GM21737 (cell line): Measurements from ENCODE around the gene KCTD18.

Experiments
- ATAC-seq: cut with Tn5 transposase; IDR thresholded peaks from one replicate; pipeline ENCODE4 v1.9.1; 2021; ENCODE audit warnings: mild to moderate bottlenecking, moderate library complexity; ENCODE audit not compliant: unreplicated experiment

Gene KCTD18

GRCh38 chr2:200486529-200486928, 23.3 kb downstream of the KCTD18 start:
- ATAC-seq = no peak

GRCh38 chr2:200484934-200485333, 24.9 kb downstream of the KCTD18 start:
- no peak for ATAC-seq

GRCh38 chr2:200483729-200484198, 26.1 kb downstream of the KCTD18 start:
- ATAC-seq = peak; percentile 45

- ATAC-seq = peak; percentile 61
These were observed 27.7 kb downstream of the KCTD18 start for GRCh38 chr2:200482194-200482593.

DNA sequence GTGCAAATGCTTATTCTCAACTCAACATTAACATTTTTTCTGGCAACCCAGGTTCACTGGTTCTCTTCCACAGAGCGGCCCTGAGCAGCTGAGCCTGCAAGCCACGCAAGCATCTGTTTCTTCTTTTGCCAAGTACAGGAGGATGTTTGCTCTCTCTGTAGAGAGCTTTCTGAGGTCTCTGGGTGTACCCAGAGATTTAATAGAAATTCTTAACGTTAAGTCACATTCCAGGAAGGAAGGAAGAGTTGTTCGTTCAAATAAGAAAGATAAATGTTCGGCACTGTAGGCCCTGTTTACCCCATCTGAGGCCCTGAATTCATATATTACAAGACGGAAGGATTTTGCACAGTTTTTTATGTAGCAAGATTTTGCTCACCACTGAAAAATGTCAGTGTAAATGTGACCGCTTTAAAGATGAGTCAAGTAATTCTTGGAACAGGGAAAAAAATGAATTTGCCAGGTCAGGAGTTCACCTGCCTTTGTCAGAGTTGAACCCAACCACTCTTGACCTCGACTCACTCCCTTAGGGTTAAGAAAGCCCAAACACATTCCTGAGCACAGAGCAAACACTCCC, 30.1 kb downstream of the KCTD18 start:
- ATAC-seq = no peak

GRCh38 chr2:200477667-200478131, 32.2 kb downstream of the KCTD18 start:
- no peak for ATAC-seq

DNA sequence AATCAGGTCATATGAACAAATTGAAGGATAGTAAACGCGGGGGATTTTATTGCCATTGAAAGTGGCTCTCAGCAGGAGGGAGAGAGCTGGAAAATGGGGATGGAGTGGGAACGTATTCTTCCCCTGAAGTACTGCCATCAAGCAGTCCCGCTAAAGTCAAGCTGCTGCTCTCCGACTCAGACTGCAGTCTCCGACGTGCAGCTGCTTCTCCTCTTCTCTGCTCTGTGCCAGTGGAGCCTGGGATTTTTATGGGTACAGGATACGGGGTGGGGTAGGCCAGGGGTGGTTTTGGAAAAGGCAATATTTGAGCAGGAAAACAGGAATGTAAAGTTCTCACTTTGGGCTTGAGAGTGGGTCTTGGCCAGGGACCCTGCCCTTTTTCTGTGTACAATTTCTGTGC, 33.0 kb downstream of the KCTD18 start:
- no peak for ATAC-seq

DNA sequence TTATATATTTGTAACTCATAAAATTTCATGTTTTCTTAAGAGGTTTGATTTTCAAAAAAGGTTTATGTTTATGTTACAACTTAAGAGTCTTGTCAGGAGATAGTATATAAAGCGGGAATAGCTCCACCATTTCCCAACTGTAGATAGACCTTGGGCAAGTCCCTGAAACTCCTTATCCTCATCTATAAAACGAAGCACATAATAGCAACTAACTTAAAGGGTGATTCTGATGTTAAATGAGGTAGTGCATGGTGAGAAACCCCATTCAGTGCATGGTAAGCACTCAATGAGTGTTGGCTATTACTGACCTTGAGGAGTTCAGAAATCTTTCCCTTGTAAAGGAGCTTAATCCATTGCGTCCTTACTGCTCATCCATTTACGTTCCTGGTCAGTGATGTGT, 34.1 kb downstream of the KCTD18 start:
- no peak for ATAC-seq

- no peak for ATAC-seq
These were observed 36.9 kb downstream of the KCTD18 start for GRCh38 chr2:200472853-200473464.

DNA sequence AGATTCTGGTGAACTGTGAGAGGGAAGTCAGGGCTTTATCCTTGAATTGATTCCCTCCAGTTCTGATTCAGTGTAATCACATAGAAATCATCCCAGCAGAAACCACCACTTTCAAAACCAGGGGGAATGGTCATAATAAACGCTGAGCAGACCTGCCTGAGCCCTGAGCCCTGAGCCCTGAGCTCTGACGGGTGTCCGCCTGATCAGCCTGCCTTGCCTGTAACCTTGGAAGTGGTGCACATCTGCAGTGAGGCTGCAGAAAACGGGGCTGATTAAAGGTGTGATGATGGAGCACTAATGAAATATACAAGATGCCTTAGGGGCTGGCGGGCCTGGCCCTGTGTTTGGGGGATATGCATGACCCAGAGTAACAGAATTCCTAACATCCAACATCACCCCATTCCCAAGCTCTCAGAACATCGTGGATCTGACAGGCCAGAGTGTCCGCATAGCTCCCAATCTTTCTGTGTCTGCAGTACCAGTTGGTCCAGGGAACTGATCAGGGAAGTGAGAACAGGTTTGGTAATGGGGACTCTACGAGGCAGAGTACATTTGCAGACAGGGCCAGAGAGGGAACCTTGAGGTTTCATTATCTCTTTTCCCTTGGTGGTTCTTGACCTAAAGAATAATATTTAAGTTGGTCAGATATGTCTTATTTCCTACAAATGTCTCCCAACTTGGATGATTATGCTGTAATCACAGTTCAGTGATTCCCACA, 37.8 kb downstream of the KCTD18 start:
- no peak for ATAC-seq

- peak; percentile 64 for ATAC-seq
These were observed 38.5 kb downstream of the KCTD18 start for GRCh38 chr2:200471324-200471848.

- no peak for ATAC-seq
These were observed 39.6 kb downstream of the KCTD18 start for GRCh38 chr2:200470230-200470629.

DNA sequence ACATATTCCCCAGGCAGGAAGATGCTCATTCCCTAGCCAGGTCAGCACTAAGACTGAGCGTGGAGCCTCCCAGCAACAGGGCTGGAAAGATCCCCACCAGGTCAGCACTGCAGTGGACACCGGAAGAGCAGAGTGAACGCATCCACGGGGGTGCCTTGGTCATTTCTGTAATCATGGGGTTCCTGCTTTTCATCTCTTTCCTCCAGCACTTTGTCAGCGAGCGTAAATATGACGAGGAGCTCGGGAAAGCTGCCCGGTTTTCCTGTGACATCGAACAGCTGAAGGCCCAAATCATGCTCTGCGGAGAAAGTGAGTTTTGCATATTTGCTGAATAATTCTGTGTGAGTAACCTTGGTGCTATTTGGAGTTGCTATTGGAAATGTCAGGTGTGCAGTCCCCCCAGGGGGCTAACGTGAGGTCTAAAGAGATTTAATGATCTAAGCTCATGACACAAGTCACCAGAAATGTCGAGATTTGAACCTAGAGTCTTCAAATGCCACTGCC, 40.1 kb downstream of the KCTD18 start:
- ATAC-seq = no peak

DNA sequence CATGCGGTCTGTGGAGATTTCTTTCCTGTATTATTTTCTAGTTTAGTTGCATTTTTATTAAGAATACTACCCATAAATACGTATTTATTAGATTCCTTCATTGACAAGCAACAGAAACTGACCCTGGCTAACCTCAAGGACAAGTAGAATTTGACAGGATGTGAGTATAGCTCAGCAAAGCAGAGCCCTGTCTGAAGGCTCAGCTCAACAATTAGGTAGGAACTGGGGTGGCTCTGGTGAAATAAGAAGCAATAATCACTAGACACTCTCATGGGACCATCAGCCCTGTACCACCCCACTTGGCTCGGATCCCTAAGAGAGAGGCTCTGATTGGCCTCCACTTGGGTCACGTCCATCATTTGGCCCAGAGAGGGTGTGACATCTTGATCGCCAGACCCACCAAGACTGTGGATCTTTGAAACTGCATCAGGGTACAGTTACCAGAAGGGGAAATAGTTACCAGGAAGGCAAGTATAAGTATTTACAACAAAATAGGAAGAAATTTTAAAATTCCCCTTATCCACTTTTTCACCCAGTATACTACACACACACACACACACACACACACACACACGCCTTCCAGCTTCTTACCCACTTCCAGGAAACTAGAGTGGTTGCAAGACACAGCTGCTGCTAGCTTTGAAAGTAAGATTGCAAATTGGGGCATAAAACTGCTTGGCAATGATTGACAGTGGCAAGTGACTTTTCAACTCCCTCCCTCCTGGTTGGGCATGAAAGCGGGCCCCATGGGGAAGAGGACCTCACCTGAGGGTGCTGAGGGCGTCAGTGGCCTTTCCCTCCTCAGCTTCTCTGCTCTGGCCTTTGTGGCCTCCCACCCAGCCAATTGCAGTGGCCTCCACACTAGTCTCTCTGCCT, 41.8 kb downstream of the KCTD18 start:
- no peak for ATAC-seq

DNA sequence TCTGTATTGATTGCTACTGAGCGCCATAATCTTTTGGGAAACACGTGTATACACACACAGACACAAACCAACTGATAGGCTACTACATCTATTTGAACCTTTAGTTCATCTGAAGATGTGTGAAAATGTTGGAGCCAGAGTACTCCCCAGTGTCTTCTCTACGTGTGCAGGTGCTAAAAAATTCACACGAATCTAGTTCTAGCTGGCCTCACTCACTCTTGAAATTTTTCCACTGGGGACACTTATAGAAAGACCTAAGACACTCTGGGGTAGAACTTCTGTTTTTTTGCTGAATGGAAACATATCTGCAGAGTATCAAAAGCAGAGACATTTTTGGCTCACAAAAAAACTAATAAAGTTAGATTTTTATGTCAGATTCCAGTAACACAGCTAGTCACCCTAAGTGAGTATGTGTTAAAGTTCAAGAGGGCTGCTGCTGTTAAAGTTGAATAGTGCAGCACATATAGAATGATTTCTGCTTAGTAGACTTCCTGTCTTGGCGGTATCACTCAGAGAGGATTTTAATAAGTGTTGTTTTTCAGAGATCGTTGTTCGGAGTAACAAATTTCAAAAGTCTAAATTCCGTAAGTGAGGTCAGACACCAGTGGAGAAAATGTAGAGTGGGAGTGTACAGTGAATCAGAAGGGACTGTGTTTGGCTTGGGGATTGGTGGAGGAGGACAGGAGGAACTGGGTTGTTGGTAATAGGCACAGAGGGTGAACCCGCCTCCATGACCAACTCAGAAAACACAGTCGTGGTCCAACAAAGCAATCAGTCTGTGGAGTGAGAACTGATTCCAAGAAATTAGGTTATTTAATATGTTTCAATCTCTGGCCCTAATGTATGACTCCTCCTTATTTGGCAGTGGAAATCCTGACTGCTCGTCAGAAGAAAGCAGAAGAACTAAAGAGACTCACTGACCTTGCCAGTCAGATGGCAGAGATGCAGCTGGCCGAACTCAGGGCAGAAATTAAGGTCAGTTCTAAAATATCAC, 43.1 kb downstream of the KCTD18 start:
- ATAC-seq = no peak

GRCh38 chr2:200463452-200463851, 46.4 kb downstream of the KCTD18 start:
- no peak for ATAC-seq

- no peak for ATAC-seq
These were observed 47.8 kb downstream of the KCTD18 start for GRCh38 chr2:200461846-200462710.

GRCh38 chr2:200459101-200459500, 50.8 kb downstream of the KCTD18 start:
- ATAC-seq = no peak

DNA sequence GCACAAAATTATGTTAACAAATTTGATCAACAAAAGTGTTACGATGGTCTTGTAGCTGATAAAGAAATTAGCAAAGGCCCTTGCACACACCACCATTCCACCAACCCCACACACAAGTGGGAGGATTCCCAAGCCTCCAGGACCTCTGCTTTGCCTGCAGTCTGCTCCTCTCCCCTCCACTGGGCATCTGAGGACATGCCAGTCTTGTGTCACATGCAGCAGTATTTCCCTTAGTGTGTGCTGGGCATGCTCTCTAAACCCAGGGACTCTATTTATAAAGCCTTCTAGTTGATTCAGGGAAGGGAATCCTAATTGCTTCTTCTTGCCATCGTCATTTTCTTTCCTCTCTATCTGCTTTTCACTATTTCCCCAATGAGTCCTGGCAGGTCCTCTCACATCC, 53.3 kb downstream of the KCTD18 start:
- ATAC-seq = no peak
